ENCODE results near the gene TNIK. TPM values are rescaled to one million over a fixed set of nuclear protein-coding genes. Genes with fewer than 3 reads are reported as not detected.

The TNIK gene
- total and polyA plus RNA-seq, 2 experiments from 2014 or later: 14.6 to 34.3 TPM

DNA sequence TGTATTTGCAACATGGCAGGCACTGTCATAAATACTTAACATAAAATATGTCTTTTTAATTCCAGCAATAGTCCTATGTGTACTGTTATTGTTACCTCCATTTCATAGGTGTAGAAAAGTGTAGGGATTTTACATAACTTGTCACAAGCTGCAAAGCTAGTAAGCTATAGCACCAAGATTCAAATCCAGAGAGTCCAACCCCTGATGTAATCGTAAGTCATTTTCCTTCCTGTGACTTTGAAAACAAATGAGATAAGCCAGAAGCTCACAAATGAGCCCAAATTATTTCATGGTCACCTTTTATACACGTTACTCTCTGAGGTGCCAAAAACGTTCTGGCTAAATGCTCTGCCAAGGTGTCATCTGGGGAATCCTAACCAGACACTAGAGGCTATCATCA, 23.8 kb downstream of the TNIK start:
- no peak overlapping the region for H3K27ac ChIP-seq (ENCODE audit: low read depth)

DNA sequence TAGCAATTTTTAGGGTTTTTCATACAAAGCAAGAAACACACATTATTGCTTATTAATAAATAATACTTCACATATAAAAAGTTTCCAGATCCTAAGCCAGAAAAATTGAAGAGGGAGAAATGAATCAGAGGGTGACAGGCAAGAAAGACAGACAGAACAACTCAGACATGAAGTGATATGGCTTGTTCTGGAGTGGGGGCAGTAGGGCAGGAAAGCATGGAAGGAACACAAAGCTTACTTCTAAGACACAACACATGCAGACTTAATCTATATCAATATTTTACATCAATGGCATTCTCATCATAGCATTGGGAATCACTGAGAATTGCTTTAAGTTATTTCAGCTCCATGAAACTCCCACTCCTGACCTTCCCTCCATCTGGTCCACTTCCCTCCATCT, 24.4 kb downstream of the TNIK start:
- Histone ChIP-seq H2AFZ (no peak overlapping the region), H3F3A (replicated peaks; ENCODE audit: low read depth) (no peaks in the 10 kb centered on the region), H3K4me2 (no peak overlapping the region), H3K4me3 (no peak overlapping the region), H3K9me2 (ENCODE audit: insufficient read depth) (no peaks in the 10 kb centered on the region), H3K27ac (ENCODE audit: low read depth) (no peak overlapping the region), H3K27me3 (ENCODE audit: insufficient read depth) (no peaks in the 10 kb centered on the region), H4K20me1 (replicated peaks; ENCODE audit: insufficient read depth) (no peaks in the 10 kb centered on the region), H3K36me3 (ENCODE audit: insufficient read depth) (no peaks in the 10 kb centered on the region), H3K4me1 (ENCODE audit: insufficient read depth) (peaks cover 67% of the 10 kb centered on the region), H3K79me2 (replicated peaks; ENCODE audit: insufficient read depth) (peaks cover 89% of the 10 kb centered on the region)
- DNase-seq (ENCODE audit: low spot score) (no peak), ATAC-seq (no peak)
- no peaks in the 10 kb centered on the region for H3K27me3 Mint-ChIP-seq (ENCODE audit: insufficient read depth, low read depth, poor library complexity)
- peak overlapping the region; percentile 30; the same call in 1 of the 2 replicates for H3K27ac Mint-ChIP-seq
- TF ChIP-seq POLR2AphosphoS5 (IDR thresholded peaks at IDR 0.05; ENCODE audit: low read depth) (no peak), ETS1 (IDR thresholded peaks at IDR 0.05) (no peak)
- peaks cover 7% of the 10 kb centered on the region; the same call in 2 of the 3 replicates for H3K36me3 Mint-ChIP-seq (ENCODE audit: low read depth)
- no peak overlapping the region for H3K4me3 Mint-ChIP-seq
- peaks cover 60% of the 10 kb centered on the region for H3K4me1 Mint-ChIP-seq
- no peaks in the 10 kb centered on the region for H3K9me3 Mint-ChIP-seq

More for the DNA sequence above, 23.8 kb downstream of the TNIK start:
- Mint-ChIP-seq H3K27me3 (ENCODE audit: insufficient read depth, low read depth, poor library complexity) (no peaks in the 10 kb centered on the region), H3K4me1 (peaks cover 64% of the 10 kb centered on the region), H3K9me3 (no peaks in the 10 kb centered on the region), H3K4me3 (no peak overlapping the region), H3K36me3 (ENCODE audit: low read depth) (peaks cover 7% of the 10 kb centered on the region; the same call in 2 of the 3 replicates), H3K27ac (no peak overlapping the region)
- TF ChIP-seq REST (IDR thresholded peaks at IDR 0.05; ENCODE audit: unreplicated experiment) (no peak), ZNF331 (CRISPR knock-in tag; IDR thresholded peaks at IDR 0.05; ENCODE audit: low read depth) (no peak), JUNB (IDR thresholded peaks at IDR 0.05; ENCODE audit: unreplicated experiment) (no peak), ZNF114 (CRISPR knock-in tag; IDR thresholded peaks at IDR 0.05) (no peak), ETS1 (IDR thresholded peaks at IDR 0.05) (no peak), EZH2phosphoT487 (IDR thresholded peaks at IDR 0.05; ENCODE audit: unreplicated experiment) (no peak)
- no peak overlapping the region for H3K4me2 ChIP-seq
- ATAC-seq: no peak
- H3F3A ChIP-seq (replicated peaks; ENCODE audit: low read depth): no peaks in the 10 kb centered on the region
- no peaks in the 10 kb centered on the region for H4K20me1 ChIP-seq (replicated peaks; ENCODE audit: insufficient read depth)
- no peak overlapping the region for H2AFZ ChIP-seq
- H3K36me3 ChIP-seq (ENCODE audit: insufficient read depth): no peaks in the 10 kb centered on the region
- H3K27me3 ChIP-seq (ENCODE audit: insufficient read depth): no peaks in the 10 kb centered on the region
- no peaks in the 10 kb centered on the region for H3K9me2 ChIP-seq (ENCODE audit: insufficient read depth)
- peaks cover 89% of the 10 kb centered on the region for H3K79me2 ChIP-seq (replicated peaks; ENCODE audit: insufficient read depth)
- no peak overlapping the region for H3K4me3 ChIP-seq
- DNase-seq (ENCODE audit: low spot score): no peak
- peaks cover 64% of the 10 kb centered on the region for H3K4me1 ChIP-seq (ENCODE audit: insufficient read depth)
